ENCODE data around the gene NEGR1. TPM values are rescaled to one million over a fixed set of nuclear protein-coding genes. Genes with fewer than 3 reads are reported as not detected.

The NEGR1 gene
- total RNA-seq, 1 donor from 2014 or later = 0.26 TPM

GRCh38 chr1:71834601-71835441, 447.5 kb downstream of the NEGR1 start:
- Histone ChIP-seq H3K36me3 (ENCODE audit: control insufficient read depth, insufficient read depth, low read length) (no peaks in the 10 kb centered on the region), H3K27me3 (ENCODE audit: control insufficient read depth, insufficient read depth, low read length) (no peaks in the 10 kb centered on the region), H3K4me3 (ENCODE audit: low read depth, low read length) (no peak overlapping the region)
- no peak for FAIRE-seq
- no peak for TF ChIP-seq CTCF (IDR thresholded peaks at IDR 0.05; ENCODE audit: insufficient read depth, low read length, severe bottlenecking)
- no peak for DNase-seq (ENCODE audit: low read depth)

GRCh38 chr1:71831646-71832045, 450.7 kb downstream of the NEGR1 start:
- Histone ChIP-seq H3K27me3 (ENCODE audit: control insufficient read depth, insufficient read depth, low read length) (no peaks in the 10 kb centered on the region), H3K36me3 (ENCODE audit: control insufficient read depth, insufficient read depth, low read length) (no peaks in the 10 kb centered on the region), H3K4me3 (ENCODE audit: low read depth, low read length) (no peak overlapping the region)
- TF ChIP-seq CTCF (IDR thresholded peaks at IDR 0.05; ENCODE audit: insufficient read depth, low read length, severe bottlenecking) = no peak
- DNase-seq (ENCODE audit: low read depth) (no peak), FAIRE-seq (no peak)

- Histone ChIP-seq H3K4me3 (ENCODE audit: low read depth, low read length) (no peak overlapping the region), H3K27me3 (ENCODE audit: control insufficient read depth, insufficient read depth, low read length) (no peaks in the 10 kb centered on the region), H3K36me3 (ENCODE audit: control insufficient read depth, insufficient read depth, low read length) (no peaks in the 10 kb centered on the region)
- DNase-seq (ENCODE audit: low read depth) = no peak
- no peak for FAIRE-seq
- TF ChIP-seq CTCF (IDR thresholded peaks at IDR 0.05; ENCODE audit: insufficient read depth, low read length, severe bottlenecking) = no peak
Measured at GRCh38 chr1:71829346-71829745, 453.0 kb downstream of the NEGR1 start.

GRCh38 chr1:71828431-71829012, 453.8 kb downstream of the NEGR1 start:
- DNase-seq (ENCODE audit: low read depth) (no peak), FAIRE-seq (no peak)
- no peaks in the 10 kb centered on the region for H3K36me3 ChIP-seq (ENCODE audit: control insufficient read depth, insufficient read depth, low read length)
- no peaks in the 10 kb centered on the region for H3K27me3 ChIP-seq (ENCODE audit: control insufficient read depth, insufficient read depth, low read length)
- no peak overlapping the region for H3K4me3 ChIP-seq (ENCODE audit: low read depth, low read length)
- no peak for TF ChIP-seq CTCF (IDR thresholded peaks at IDR 0.05; ENCODE audit: insufficient read depth, low read length, severe bottlenecking)

GRCh38 chr1:71823708-71824305, 458.5 kb downstream of the NEGR1 start:
- H3K36me3 ChIP-seq (ENCODE audit: control insufficient read depth, insufficient read depth, low read length) = no peaks in the 10 kb centered on the region
- TF ChIP-seq CTCF (IDR thresholded peaks at IDR 0.05; ENCODE audit: insufficient read depth, low read length, severe bottlenecking) = no peak
- H3K4me3 ChIP-seq (ENCODE audit: low read depth, low read length) = no peak overlapping the region
- no peaks in the 10 kb centered on the region for H3K27me3 ChIP-seq (ENCODE audit: control insufficient read depth, insufficient read depth, low read length)
- FAIRE-seq (no peak), DNase-seq (ENCODE audit: low read depth) (no peak)
